ENCODE measurements around the gene CDH20.

Gene CDH20

DNA sequence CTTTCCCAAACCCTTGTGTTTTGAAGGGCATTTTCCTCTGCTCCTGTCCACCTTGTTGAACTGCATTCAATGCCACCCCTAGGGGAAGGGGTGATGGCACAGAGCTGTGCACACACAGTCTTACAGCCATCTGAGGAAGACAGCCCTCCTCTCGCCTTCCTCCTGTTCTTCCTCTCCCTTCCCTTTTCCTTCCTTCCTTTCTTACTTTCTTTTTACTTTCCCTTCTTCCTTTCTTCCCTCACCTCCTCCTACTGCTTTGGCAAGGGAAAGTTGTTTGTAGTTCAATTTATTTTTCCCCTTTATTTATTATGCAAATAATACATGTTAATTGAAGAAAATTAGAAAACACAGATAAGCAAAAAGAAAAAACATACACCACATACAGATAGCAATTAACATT is 99.4 kb downstream of the CDH20 start:
- DNase-seq: no peak

DNA sequence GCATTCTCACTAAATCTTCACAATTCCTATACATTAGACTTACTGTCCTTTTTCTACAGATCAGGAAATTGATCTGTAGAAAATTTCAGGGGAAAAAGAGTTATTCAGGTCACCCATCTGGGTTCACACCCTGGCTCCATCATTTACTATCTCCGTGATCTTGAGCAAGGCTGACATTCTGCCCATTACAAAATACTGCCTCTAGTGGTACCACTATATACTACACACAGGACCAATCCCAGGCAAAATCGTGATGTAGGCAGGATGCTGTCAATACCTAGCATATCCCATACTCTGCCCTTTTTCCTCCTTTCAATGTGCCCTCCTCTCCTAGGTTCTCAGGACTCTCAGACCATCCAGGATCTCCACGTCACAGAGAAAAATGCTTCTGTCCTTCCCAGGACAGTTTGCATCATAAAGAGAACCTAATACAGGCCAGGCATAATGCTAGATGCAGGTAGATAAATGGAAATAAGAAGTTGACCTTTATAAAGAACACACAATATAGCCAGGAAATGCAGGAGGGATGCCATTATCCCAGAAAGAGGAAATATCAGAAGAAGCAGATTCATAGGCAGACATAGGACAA is 101.9 kb downstream of the CDH20 start:
- DNase-seq: no peak

DNA sequence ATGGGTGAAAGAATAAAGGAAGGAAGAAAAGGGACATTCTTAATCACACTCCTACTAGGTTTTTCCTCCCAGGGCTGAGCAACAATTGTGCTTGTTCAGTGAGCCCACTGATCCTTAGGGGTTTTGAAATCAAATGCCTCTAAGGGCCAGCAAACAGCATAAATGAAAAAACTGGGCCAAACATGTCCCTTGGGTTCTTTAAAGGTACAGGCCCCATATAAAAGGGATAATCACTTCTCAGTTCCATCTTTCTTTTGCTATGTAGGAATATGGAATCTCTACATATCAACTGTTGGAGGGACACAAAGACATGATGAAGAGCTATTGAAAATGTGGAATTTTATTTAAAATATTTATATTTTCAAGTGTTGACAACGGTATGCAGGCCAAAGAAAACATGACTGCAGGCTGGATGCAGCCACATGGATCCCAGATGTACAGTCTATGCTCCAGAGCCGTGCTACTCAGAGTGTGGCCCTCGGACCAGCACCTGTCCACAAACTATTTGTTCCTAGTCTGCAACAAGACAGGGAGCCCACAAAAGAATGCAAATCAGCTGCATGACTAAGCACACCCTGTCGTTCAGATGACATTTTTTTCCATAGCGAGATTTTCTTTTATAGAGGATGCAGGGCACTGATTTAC is 110.0 kb downstream of the CDH20 start:
- DNase-seq: no peak

DNA sequence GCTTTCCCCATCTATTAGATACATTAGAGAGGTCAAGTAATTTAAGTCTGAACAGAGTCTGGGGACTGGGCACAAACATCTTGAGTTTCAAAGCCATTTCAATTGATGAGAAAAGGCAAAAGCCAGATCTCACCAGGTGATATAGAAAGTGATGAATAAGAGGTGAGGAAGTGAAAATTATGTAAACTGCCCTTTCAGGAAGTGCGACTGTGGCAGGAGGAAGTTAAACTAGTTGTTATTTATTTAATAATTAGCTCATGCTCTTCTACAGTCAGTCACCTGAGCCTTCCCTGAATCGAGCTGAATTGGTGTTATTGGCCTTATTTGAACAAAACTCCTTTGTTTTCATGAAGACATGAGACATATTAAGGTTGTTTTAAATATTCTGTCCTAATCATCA is 115.1 kb downstream of the CDH20 start:
- DNase-seq: no peak

DNA sequence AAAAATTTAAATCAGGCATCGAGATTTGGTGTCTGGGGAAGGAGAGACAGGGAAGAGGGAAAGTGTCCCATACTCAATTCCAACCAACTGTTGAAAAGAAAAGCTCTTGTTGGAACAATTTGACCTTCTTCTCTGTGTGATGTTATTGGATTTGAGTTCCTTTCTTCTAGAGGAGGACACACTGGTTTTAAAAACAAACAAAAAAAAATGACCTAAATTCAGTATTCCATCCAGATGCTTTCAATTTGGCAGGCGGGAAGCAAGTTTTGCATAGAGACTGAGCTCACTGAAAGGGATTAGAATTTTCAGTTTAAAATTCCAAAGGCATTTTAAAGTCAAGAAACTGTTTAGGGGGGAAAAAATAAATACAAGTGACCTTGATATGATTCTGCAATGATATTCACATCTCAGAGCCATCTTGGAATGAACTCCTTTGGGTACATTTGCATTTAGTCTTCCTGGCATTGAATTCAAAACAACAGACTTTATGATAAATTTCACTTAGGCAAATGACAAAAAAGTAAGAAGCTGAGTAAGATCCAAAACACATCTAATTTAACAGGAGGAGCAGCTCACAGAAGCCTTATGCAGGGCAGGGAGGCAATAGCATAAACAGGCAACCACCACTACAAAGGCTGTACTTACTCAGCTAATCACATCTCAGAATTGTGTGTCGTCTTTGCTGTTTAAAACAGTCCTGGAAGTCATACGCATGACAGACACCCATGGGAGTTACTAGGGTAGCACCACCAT is 126.8 kb downstream of the CDH20 start:
- DNase-seq: no peak

DNA sequence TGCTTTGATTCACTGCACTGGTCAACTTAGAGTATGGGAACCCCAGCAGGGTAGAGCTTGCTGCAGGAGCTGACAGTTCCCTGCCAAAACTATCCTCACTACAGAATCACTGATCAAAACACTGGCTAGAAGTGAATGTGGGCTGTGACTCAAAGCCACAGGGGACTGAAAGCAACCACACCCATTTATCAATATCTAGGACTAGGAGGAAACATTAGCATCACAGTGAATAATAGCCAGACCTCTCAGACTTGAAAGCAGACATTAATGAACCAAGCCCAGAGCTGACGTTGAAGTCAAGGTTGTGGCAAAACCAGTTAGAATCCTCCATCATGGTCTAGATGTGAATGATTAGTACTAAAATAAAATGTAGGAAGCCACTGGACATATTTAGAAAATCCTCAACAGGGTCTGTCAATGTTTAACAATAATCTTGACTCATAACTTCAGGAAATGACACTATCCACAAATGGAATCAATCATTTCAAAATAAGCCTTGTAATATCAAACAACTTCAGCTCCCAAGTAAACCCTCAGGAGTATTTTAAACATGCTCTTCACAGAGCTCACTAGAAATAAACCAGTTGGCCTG is 131.4 kb downstream of the CDH20 start:
- DNase-seq: no peak

DNA sequence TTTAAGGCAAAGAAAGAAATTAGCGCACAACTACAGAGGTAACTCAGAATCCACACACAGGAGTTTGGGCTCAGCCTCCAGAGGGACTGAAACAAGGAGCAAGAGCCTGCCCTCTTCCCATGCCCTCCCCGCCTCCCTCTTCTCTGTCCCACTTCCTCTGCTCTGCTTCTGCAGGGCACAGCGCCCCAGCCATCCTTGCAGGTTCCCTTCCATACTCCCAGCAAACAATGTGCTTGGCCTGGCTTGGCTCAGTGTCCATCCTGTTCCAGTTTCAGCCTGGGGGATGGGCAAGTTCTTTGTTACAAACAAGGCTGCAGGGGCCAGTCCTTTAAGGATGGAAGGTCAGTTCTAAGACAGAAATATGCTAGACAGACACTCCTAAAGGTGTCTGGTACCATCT is 133.5 kb downstream of the CDH20 start:
- DNase-seq: no peak

DNA sequence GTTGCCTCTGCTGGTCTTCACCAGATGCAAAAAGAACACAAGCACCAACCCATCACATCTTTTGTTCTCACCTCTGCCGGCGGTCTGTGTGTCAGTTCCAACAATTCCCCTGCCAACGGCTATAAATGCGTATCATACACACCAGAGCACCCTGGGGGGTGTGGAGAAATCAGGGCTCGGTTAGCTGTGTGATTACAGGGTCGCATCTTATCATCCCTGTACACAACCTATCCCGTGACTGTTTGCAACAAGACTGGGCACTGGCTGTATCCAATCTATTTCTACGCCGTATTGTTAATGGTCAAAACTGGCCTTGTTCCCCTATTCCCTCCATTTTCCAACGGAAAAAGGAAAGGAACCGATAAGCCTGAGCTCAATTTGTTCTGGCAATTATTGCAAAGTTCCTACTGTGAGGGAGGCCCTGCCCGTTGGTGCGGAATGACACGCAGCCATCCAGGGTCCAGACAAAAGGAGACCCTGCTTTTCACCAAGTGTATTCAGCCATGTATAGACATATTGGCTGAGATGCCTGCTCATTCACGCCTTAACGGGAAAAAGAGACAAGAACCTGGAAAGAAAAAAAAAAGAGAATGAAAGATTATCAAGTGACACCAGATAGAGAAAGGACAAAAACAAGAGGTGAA is 136.9 kb downstream of the CDH20 start:
- DNase-seq: no peak

DNA sequence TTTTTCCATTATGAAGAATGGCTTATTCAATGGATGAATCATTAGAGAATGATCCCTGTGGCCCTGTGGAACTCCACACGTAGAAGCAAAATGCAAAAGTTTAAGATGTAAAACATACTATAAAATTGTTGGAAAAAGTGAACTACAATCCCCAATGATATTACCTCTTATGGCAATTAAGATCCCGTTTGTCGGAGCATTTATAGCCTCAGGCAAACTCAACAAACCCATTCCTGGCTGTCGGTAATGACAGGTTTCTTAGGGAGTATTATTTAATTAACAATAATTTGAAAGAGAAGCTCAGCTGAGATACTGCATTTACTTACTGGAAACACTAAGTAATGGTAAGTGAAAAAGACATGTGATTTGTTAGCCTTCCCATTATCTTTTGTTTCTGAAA is 138.3 kb downstream of the CDH20 start:
- DNase-seq: no peak

DNA sequence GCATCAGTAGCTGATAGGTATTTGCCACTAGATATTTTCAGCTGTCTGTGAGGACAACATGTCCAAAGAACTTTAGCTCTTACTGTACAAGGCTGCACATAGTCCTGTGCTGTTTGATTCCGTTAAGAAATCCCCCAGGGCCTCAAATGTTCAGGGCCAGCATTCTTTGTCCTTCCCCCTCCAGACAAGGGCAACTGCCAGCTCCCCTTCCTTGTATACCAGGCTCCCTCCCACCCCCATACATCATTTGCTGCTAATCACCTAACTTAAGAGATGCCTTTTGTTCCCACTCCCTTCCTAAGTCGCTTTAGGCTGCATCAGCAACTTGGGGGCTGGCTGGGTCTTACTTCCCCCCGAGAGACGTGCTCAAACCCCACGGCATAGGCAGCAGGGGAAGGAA is 138.7 kb downstream of the CDH20 start:
- DNase-seq: no peak

DNA sequence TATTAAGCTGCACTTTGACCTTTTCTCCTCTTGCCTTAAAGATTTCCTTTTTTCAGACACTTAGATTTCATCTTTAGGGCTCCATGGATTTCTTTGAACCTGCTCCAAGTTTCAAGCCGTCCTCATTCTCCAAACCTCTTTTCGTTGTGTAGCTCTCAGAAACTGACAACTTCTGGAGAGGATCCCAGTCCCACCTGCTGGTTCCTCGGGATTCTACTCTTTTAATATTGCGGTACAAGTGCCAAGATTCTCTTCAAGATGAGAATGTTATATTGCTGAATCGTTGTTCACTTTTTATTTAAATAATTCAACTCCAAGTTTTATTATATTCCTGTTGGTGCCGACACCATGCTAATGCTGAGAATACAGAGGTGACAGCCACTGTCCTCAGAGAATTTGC is 141.1 kb downstream of the CDH20 start:
- no peak for DNase-seq

DNA sequence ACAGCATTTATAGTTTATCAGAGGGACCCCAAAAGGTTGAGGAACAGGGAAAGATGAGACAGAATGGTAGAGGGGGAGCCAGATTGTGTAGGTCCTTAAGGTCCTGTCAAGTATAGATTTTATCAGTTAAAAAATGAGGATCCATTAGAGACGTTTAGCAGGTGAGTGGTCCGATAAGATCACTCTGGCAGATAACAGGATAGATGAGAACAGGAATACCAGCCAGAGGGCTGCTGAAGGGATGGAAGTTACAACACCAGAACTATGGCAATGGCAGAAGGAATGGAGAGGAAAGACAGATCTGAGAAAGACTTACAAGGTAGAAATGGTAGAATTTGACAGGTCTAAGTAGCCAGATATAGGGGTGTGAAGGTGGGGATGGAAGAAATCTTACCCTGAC is 141.7 kb downstream of the CDH20 start:
- no peak for DNase-seq

DNA sequence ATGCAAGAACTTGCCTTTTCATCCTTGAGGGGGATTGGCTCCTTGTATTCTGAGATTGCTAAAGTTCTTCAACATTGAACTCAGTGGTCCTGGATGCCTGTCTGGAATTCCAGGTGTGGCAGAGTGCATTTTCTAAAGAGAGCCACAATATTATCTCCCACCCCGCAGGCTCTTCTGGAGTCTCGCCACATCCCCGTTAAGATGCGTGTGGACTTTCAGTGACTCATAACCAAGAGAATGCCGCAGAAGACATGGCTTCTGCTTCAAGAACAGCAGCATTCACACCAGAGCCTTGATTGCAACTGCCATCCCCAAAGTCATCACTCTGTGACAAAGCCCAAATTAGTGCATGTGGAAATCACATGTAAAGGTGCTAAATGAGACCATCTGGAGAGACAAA is 142.7 kb downstream of the CDH20 start:
- no peak for DNase-seq

DNA sequence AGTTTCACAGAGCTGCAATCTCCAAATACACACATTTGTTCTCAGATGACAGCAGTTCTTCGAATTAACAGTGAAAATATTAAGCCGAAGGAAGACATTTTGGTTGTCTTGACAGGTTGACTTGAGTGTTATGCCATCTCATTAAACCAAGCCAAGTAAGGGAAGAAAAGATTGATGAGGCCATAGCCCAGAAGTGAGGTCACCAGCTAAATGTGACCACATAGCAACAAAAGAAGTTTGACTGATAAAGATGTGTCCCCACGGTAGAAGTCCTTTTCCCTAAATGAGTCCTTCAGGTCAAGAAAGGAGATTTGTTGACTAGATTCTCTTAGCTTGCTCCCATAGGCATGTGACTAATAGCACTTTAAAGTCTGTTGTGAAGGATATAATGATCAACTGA is 156.1 kb downstream of the CDH20 start:
- no peak for DNase-seq

DNA sequence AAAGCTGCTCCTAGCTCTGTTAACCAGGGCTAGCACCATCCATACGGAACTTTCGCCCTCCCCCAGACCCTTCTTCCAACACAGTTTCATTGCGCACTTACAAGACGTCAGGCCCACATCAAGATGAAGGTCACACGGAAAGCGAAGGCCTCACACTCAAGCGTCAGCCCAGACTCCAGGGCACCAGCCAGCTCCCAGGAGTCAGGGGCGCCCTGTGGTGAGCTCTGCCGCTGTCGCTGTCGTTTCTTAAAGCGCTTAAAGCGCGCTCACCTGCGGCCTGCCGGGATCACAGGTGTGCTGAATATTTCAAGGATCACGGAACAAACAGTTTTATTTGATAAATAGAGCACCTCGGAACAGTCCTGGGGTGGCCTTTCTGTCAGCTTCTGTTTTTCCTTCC is 163.1 kb downstream of the CDH20 start:
- no peak for DNase-seq

DNA sequence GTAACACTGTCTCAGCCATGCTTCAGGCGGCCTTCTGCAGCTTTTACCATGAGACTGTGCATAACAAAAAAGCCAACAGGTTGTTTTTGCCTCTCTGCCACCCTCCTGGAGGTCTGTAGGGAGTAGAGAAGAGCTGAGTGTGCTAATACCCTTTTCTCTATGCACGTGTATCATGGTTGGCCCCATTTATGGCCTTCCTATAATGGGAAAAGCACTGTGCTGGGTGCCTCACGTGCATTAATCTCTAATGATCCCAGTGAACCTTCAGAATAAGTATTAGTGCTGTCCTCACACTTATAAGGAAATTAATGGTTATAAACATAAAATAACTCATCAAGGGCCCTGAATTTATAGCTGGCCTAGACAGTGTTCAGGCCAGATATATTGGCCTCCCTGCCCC is 164.2 kb downstream of the CDH20 start:
- no peak for DNase-seq

DNA sequence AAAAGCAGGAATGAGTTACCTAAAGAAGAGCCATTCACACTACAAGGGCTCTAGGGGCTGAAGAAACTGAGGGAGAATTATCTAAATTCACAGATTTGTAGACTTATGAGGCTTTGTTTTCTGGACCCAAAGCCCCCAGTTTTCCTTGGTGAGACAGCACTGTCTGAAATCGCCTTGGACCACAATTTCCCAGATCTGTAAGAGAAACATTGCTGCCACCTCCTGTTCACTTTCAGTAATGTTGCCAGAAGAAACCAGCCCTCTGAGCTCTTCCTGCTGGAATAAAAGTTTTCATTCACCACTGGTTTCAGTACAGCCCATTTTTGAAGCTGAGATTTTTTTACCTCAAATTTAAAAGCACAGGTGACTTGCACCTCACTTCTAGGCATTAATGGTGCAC is 169.2 kb downstream of the CDH20 start:
- no peak for DNase-seq

DNA sequence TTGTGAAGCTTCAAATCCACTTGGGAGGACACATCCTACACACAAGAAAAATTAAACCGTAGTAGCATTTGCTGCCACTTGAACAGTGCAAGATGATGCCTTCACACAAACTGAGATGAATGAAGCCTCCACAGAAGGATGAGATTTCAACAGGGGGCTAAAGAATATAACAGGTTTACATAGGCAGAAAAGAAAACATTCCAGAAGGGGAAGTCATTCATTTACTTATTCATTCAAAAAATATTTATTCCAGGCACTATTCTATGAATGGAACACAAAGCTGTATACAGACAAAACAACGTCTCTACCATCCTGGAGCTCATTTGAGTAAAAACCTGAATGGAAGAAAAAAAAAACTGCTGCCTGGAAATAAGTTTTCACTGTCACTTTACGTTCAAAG is 170.5 kb downstream of the CDH20 start:
- DNase-seq: no peak

DNA sequence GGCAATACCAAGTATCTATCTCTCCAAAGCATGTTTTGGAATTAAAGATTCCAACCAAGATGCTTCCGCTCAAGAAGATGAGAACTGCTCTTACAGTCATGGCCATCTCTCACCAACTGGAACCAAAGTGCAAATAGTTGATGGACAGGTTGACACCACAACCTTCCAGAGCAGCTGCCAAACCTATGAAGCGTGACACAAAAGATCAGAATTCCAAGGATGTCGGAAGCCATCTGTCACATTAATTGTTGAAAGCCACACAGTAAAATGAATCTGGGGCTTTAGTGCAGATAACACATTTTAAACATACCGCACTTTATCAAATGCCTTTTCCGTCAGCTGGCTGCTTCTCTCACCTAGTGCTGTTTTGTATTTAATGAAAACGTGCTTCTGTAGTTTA is 195.7 kb downstream of the CDH20 start:
- DNase-seq: no peak

DNA sequence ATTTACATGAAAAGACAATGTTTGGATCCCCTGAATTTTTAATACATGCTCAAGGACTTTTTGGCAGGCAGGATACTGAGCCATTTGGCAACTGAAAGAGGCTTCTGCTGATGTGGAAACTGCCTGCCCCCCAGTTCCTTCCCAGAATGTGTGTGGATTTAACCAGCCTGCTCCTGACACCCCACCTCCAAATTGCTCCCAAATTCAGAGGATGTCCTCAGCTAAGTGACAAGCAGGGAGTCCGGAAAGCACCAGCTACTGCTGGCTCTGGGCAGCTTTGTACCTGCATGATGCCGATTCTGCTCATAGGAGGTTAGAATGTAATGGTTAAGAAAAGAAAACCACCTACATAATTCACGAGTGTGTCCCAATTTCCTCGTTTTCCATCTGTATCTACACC is 197.5 kb downstream of the CDH20 start:
- no peak for DNase-seq

DNA sequence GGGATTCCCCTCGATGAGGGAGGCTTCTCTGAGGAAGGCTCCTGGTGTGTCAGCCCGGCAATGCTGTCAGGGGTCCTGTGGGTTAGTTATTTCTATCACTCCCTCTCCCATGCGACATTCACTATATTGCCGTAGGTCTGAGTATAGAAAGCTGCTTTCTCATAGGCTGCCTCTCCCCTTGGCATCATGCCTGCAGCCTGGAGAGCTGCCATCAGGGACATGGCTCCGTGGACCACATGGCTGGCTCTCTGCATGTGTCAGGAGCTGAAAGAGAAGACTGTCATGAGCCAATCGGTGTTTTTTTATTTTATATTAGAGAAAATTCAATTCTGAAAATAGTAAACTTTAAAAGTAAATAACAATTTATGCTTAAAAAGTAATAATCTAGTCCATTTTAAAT is 198.0 kb downstream of the CDH20 start:
- no peak for DNase-seq

DNA sequence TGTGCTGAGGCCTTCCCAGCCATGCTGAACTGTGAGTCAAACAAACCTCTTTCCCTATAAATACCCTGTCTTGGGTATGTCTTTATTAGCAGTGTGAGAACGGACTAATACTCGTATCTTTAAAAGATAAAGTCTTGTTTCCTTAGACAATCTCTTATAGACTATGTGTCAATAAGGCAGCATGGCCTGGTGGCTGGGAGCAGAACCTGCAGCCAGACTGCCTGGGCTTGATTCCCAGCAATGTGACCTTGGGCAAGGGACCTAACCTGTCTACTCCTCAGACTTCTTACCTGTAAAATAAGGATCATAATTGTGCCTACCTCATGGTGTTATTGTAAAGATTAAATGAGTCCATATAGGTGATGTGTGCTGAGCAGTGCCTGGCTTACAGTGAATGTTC is 198.7 kb downstream of the CDH20 start:
- DNase-seq: no peak

DNA sequence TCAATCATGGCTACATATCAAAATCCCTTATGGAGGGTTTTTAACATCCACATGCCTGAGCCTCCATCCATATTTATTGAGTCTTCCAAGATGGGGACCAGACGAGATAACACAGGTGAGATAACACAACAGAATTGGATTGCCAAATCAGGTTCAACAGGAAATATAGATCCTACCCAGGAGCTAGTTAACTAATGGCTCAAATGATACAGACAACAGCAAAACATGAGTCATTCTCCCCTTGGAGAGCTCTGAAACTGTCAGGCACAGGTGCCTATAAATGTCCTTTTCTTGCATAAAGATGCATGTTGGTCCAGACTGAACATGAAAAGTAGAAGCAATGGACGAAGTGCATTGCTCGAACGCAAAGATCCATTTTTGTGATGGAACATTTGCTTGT is 202.2 kb downstream of the CDH20 start:
- no peak for DNase-seq

DNA sequence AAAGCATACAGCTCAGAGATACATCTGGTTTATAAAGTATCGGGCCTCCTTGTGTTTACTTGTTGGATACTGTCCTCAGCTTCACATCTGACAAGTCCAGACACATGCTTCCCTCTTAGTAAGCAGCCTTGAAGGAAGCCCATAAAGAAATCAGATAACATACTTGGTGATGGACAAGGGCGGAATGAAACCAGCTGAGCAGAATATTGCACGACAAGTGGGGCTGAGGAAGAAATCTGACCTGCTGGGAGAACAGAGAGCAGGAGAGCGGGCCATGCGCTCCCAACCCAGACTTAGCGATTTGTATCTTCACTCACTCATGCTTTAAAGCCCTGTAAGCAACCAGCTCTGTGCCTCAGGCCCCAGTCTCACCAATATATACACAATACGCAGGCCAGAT is 208.4 kb downstream of the CDH20 start:
- no peak for DNase-seq
